Activated T-cell treated with anti-CD3 and anti-CD28 coated beads, Interleukin-2, amount 50 U/mL, for 24 hours (primary cell): ENCODE data around the gene OR51I2.

Experiments used
- DNase-seq: peaks from one replicate; pipeline ENCODE4 v3.0.0-alpha.2; 2020
- H3K27ac Mint-ChIP-seq: 2 replicates; pipeline ENCODE4 v1.8.0; 2020; ENCODE audit warnings: mild to moderate bottlenecking, mixed read lengths
- H3K27me3 Mint-ChIP-seq: 2 replicates; pipeline ENCODE4 v1.8.0; 2020; ENCODE audit warnings: mixed read lengths
- H3K36me3 Mint-ChIP-seq: 2 replicates; pipeline ENCODE4 v1.8.0; 2020; ENCODE audit warnings: low read depth, mixed read lengths
- H3K4me1 Mint-ChIP-seq: 2 replicates; pipeline ENCODE4 v1.8.0; 2020; ENCODE audit warnings: low read depth, mixed read lengths
- H3K4me3 Mint-ChIP-seq: 2 replicates; pipeline ENCODE4 v1.8.0; 2020; ENCODE audit warnings: mild to moderate bottlenecking, moderate library complexity, mixed read lengths
- H3K9me3 Mint-ChIP-seq: 2 replicates; pipeline ENCODE4 v1.8.0; 2020; ENCODE audit warnings: mixed read lengths

The OR51I2 gene

DNA sequence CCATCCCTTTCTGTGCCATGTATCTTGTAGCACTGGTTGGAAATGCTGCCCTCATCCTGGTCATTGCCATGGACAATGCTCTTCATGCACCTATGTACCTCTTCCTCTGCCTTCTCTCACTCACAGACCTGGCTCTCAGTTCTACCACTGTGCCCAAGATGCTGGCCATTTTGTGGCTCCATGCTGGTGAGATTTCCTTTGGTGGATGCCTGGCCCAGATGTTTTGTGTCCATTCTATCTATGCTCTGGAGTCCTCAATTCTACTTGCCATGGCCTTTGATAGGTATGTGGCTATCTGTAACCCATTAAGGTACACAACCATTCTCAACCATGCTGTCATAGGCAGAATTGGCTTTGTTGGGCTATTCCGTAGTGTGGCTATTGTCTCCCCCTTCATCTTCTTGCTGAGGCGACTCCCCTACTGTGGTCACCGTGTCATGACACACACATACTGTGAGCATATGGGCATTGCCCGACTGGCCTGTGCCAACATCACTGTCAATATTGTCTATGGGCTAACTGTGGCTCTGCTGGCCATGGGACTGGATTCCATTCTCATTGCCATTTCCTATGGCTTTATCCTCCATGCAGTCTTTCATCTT lies 39.8 kb downstream of the OR51I2 start:
- no peak for DNase-seq
- Mint-ChIP-seq H3K4me1 (peaks cover 3% of the 10 kb centered on the region), H3K4me3 (no peak overlapping the region), H3K9me3 (no peaks in the 10 kb centered on the region), H3K36me3 (no peaks in the 10 kb centered on the region), H3K27me3 (peaks cover 11% of the 10 kb centered on the region), H3K27ac (no peak overlapping the region)

DNA sequence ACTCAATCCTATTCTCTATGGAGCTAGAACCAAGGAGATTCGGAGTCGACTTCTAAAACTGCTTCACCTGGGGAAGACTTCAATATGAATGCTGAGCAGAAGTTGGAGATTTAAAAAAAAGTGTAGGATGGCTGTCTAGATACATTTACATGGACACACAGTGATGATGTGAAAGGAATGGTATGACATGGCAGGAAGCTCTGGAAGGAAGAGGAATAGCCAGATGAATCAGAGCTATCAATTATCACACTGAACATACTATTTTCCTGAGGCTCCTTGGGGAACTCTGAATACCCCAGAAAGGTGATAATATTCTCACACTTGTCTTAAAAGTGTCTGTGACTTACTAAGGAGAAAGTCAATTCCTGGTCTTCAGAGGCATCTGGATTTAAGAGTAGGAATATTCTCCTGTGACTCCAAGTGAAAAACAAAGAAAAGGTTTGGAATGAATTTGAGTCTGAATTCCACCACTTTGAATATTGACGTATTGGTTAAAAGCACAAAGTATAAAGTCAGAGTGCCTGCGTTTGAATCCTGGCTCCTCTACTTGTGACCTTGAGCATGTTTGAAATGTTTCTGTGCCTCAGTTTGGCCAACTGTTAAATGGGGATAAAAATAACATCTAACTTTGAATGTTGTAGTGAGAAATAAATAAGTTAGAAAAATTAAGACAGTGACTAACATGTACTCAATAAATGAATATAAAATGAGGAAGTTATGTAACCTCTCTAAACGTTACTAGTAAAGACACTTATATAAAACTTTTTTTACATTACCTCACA lies 40.6 kb downstream of the OR51I2 start:
- H3K4me1 Mint-ChIP-seq = peaks cover 3% of the 10 kb centered on the region
- H3K27ac Mint-ChIP-seq = no peak overlapping the region
- H3K9me3 Mint-ChIP-seq = no peaks in the 10 kb centered on the region
- no peaks in the 10 kb centered on the region for H3K36me3 Mint-ChIP-seq
- peaks cover 10% of the 10 kb centered on the region for H3K27me3 Mint-ChIP-seq
- DNase-seq = no peak
- no peak overlapping the region for H3K4me3 Mint-ChIP-seq

DNA sequence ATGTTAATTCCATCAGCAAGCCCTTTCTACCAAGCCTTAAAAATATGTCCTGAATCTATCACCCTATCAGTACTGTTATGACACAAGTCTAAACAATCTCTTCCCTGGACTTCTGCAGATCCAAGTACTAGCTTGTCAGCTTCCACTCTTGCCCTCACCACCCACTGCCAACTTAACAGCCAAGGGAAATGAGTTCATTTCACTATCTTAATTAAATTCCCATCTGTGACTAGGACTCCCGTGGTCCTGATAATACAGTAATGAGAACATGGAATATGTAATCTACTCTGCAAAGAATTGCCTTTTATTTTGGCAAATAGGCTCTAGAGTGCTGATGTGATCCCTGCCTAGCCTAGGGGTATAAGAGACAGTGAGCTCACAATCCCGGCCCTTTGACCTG lies 50.5 kb downstream of the OR51I2 start:
- Mint-ChIP-seq H3K9me3 (no peaks in the 10 kb centered on the region), H3K27me3 (peaks cover 5% of the 10 kb centered on the region), H3K36me3 (no peaks in the 10 kb centered on the region), H3K27ac (no peak overlapping the region), H3K4me3 (no peak overlapping the region), H3K4me1 (no peaks in the 10 kb centered on the region)
- no peak for DNase-seq

DNA sequence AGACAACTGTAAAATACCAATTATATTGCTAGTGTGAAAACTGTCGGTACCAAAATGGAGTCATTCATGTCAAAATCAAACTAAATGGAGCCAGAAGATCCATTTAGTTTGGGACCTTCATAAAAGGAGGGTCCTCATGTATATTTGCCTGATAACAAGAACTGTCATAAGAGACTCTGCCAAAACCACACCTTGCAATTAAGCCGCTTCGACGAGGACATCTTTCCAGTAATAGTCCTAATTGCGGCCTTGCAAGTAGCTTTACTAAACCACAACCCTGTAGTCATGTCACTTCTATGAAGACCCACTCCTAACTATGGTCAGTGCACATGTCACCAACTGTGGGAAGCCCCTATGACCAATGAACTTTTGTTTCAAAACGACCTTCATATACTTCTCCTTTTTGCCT lies 51.3 kb downstream of the OR51I2 start:
- Mint-ChIP-seq H3K36me3 (no peaks in the 10 kb centered on the region), H3K27ac (no peak overlapping the region), H3K4me1 (no peaks in the 10 kb centered on the region), H3K4me3 (no peak overlapping the region), H3K9me3 (no peaks in the 10 kb centered on the region), H3K27me3 (peaks cover 7% of the 10 kb centered on the region)
- no peak for DNase-seq

DNA sequence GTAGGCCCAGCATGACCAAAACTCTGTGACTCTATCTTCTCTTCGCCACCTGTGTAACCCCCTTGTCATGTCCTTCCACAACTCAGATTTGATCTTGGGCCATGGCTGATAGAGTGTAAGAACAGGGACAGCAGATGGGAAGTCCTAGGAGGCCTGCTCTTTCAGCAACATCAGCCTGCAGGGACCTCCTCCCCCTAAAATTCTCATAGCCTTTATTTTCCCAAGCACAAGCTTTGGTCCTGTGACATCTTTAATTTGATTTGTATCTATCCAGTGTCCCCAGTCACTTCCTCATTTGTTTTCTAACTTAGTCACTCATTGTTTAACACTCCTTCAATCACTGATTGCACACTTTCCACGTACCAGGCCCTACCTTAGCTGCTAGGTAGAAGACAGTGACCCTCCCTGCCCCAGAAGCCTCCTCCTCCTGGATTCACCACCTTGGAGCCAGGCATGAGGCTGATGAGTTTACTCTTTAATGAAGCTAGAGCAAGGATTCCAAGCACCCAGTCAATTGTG lies 55.3 kb downstream of the OR51I2 start:
- H3K27ac Mint-ChIP-seq = no peak overlapping the region
- H3K9me3 Mint-ChIP-seq = no peaks in the 10 kb centered on the region
- H3K36me3 Mint-ChIP-seq = no peaks in the 10 kb centered on the region
- no peaks in the 10 kb centered on the region for H3K4me1 Mint-ChIP-seq
- DNase-seq = no peak
- no peak overlapping the region for H3K4me3 Mint-ChIP-seq
- H3K27me3 Mint-ChIP-seq = peaks cover 13% of the 10 kb centered on the region

DNA sequence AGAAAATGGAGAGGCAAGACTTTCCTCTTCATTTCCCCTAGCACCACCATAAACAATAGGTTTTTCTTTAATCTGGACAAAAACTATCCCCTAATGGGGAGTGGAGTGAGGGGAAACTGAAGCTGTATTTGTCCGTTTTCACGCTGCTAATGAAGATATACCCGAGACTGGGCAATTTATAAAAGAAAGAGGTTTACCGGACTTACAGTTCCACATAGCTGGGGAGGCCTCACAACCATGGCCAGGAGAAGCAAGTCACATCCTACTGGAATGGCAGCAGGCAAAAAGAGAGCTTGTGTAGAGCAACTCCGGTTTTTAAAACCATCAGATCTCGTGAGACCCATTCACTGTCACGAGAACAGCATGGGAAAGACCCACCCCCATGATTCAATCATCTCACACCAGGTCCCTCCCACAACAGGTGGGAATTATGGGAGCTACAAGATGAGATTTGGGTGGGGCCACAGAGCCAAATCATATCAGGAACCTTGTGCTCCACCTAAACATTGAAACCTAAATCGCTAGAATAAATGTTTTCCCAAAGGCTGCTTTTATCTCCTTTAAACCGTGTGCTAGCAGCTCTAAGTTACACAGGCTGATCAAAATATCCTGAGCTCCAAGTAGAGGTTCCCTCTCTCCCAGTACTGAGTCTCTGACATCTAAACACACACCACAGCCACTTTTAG lies 56.4 kb downstream of the OR51I2 start:
- Mint-ChIP-seq H3K9me3 (no peaks in the 10 kb centered on the region), H3K27ac (no peak overlapping the region), H3K27me3 (peaks cover 13% of the 10 kb centered on the region), H3K4me1 (no peaks in the 10 kb centered on the region), H3K36me3 (no peaks in the 10 kb centered on the region), H3K4me3 (no peak overlapping the region)
- DNase-seq = no peak
